Adipose tissue (tissue), 3 donors: ENCODE measurements around the gene PEG3. TPM values are rescaled to one million over a fixed set of nuclear protein-coding genes. Genes with fewer than 3 reads are reported as not detected.

Experiments used
- H3K27ac ChIP-seq: one replicate; pipeline ENCODE4 v1.5.1; 2013; ENCODE audit warnings: low read depth, low read length
- WGBS, 3 donors: extraction: QIAGEN DNeasy Blood & Tissue Kit; methylation state at CpG; one replicate each; pipeline ENCODE4 v1.1.7; 2013; 5-methylcytosine and 5-hydroxymethylcytosine counted together
- polyA plus RNA-seq, 3 donors: library from polyadenylated mRNA; stranded (reverse); fragments of 200-250 nt; gene quantifications; one replicate each; pipeline ENCODE4 v1.2.3, GENCODE V29; 2013
- donor health status: healthy with polysubstance abuse.
- donor health status: Bipolar disorder and iron deficiency.
- donor health status: healthy.

The PEG3 gene
- polyA plus RNA-seq, 3 donors, result 1.3 to 2.4 (median 2.2) TPM

GRCh38 chr19:56821675-56822074 lies 18.9 kb downstream of the PEG3 start:
- no peak overlapping the region for H3K27ac ChIP-seq
- 75 to 80% (median 76%) methylated on average over 6 of the region's 6 CpGs for WGBS, 3 donors

GRCh38 chr19:56821209-56821608 lies 19.3 kb downstream of the PEG3 start:
- H3K27ac ChIP-seq, result no peak overlapping the region
- 68 to 73% (median 69%) methylated on average over 5 of the region's 5 CpGs for WGBS, 3 donors

GRCh38 chr19:56819166-56819565 lies 21.4 kb downstream of the PEG3 start:
- 63 to 85% (median 79%) methylated on average over 2 of the region's 2 CpGs for WGBS, 3 donors
- H3K27ac ChIP-seq, result no peak overlapping the region

GRCh38 chr19:56814656-56815055 lies 25.9 kb downstream of the PEG3 start:
- H3K27ac ChIP-seq, result no peak overlapping the region
- 80 to 90% (median 90%) methylated on average over 7 of the region's 7 CpGs for WGBS, 3 donors

GRCh38 chr19:56813531-56813930 lies 27.0 kb downstream of the PEG3 start:
- 78 to 88% (median 84%) methylated on average over 5 of the region's 5 CpGs for WGBS, 3 donors
- H3K27ac ChIP-seq, result no peak overlapping the region

GRCh38 chr19:56811480-56811879 lies 29.0 kb downstream of the PEG3 start:
- WGBS, 3 donors, result 61 to 86% (median 70%) methylated on average over 6 of the region's 6 CpGs
- H3K27ac ChIP-seq, result no peak overlapping the region

- no peak overlapping the region for H3K27ac ChIP-seq
- 89 to 98% (median 94%) methylated on average over 1 of the region's 1 CpG for WGBS, 3 donors
These were observed 30.3 kb downstream of the PEG3 start for GRCh38 chr19:56810260-56810659.

- H3K27ac ChIP-seq, result no peak overlapping the region
- WGBS, 3 donors, result 81 to 86% (median 81%) methylated on average over 3 of the region's 3 CpGs
These were observed 31.7 kb downstream of the PEG3 start for GRCh38 chr19:56808717-56809392.

GRCh38 chr19:56806639-56807038 lies 33.9 kb downstream of the PEG3 start:
- no peak overlapping the region for H3K27ac ChIP-seq

Other genes starting within 250 kb of the PEG3 start
- 1 to 10 TPM; 2.2 to 4.2 (median 3.4) TPM for gene ZNF71, start 245.4 kb downstream of the PEG3 start, polyA plus RNA-seq
- gene SMIM17, start 197.6 kb downstream of the PEG3 start, polyA plus RNA-seq, result under 1 TPM in 2 of 3 donors, not detected in 1; 0.07 to 0.43 TPM
- 1 to 10 TPM in 2 of 3 donors, under 1 TPM in 1; 0.11 to 2.0 (median 1.1) TPM for gene ZNF835, start 169.0 kb downstream of the PEG3 start, polyA plus RNA-seq
- gene ZIM2, start within 50 bp of the PEG3 start, polyA plus RNA-seq, result under 1 TPM in 2 of 3 donors, not detected in 1; 0.09 to 0.12 TPM